ENCODE data around the gene TMEM44.
"Not testable (repeated sequence)": the region's sequence is repeated elsewhere in the genome, so short reads cannot be mapped to it uniquely, and the experiment has no call there.

The TMEM44 gene

DNA sequence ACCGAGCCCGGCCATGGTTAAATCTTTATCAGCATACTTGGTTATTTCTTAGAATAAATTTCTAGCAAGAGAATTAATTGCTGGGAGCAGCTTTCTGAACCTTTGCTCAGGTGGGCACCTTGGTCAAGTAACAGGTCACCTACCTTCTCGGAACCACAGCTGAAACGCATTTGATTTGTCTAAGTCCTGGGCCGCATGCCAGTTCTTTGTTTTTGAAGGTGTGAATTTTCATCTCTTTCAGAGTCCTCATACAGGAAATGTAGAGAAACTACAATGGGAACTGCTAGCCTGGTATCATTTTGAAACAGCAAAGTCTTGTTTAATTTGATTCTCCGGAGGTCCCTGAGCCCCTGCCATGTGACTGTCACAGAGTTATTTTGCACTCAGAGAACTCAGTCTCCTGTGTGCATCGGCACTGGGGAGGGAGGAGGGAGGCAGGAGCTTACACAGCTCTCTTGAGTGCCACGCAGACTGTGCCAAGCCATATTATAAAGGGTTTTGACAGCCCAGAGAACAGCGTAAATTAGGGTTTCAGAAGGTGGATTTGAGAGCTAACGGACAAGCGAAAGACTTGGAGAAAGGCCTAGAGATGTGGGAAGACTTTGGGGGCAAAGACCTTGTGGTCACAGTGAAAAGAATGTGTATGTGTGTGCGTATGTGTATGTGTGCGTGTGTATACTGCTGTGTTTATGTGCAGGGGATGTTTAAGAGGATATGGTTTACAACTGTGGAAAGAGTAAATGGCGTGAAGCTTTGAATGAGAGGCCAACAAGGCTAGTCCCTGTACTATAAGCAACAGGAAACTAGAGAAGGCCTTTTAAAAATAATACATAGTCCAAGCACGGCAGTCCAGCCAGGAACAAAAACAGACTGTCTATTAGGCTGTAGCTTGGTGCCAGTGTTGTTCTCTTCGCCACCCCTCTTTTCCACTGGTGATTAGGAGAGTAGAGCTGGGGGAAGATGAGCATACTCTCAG is 84.6 kb downstream of the TMEM44 start:
- TF ChIP-seq CREB5 (CRISPR knock-in tag; IDR thresholded peaks at IDR 0.05; ENCODE audit: low read depth): no peak
- TF ChIP-seq ISL1 (CRISPR knock-in tag; IDR thresholded peaks at IDR 0.05): no peak
- no peak for TF ChIP-seq PPARA (CRISPR knock-in tag; IDR thresholded peaks at IDR 0.05; ENCODE audit: borderline replicate concordance)
- no peak for TF ChIP-seq RARB (CRISPR knock-in tag; IDR thresholded peaks at IDR 0.05)
- TF ChIP-seq, protein P1, sequence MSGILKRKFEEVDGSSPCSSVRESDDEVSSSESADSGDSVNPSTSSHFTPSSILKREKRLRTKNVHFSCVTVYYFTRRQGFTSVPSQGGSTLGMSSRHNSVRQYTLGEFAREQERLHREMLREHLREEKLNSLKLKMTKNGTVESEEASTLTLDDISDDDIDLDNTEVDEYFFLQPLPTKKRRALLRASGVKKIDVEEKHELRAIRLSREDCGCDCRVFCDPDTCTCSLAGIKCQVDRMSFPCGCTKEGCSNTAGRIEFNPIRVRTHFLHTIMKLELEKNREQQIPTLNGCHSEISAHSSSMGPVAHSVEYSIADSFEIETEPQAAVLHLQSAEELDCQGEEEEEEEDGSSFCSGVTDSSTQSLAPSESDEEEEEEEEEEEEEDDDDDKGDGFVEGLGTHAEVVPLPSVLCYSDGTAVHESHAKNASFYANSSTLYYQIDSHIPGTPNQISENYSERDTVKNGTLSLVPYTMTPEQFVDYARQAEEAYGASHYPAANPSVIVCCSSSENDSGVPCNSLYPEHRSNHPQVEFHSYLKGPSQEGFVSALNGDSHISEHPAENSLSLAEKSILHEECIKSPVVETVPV (CRISPR knock-in tag; IDR thresholded peaks at IDR 0.05): no peak
- no peak for TF ChIP-seq BACH2 (CRISPR knock-in tag; IDR thresholded peaks at IDR 0.05; ENCODE audit: borderline replicate concordance)
- TF ChIP-seq TOX (CRISPR knock-in tag; IDR thresholded peaks at IDR 0.05; ENCODE audit: borderline replicate concordance): no peak
- TF ChIP-seq CSDC2 (CRISPR knock-in tag; IDR thresholded peaks at IDR 0.05): no peak

DNA sequence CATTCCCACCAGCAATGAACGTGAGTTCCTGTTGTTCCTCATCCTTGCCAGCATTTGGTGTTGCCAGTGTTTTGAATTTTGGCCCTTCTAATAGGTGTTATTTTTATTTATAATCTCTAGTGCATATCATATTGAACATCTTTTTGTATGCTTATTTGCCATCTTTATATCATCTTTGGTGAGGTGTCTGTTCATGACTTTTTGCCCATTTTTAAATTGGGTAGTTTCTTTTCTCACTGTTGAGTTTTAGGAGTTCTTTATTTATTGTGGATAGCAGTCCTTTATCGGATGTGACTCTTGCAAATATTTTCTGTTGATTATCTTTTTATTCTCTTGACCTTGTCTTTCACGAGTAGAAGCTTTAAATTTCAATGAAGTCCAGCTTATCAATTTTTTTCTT is 86.2 kb downstream of the TMEM44 start:
- TF ChIP-seq, protein P2, sequence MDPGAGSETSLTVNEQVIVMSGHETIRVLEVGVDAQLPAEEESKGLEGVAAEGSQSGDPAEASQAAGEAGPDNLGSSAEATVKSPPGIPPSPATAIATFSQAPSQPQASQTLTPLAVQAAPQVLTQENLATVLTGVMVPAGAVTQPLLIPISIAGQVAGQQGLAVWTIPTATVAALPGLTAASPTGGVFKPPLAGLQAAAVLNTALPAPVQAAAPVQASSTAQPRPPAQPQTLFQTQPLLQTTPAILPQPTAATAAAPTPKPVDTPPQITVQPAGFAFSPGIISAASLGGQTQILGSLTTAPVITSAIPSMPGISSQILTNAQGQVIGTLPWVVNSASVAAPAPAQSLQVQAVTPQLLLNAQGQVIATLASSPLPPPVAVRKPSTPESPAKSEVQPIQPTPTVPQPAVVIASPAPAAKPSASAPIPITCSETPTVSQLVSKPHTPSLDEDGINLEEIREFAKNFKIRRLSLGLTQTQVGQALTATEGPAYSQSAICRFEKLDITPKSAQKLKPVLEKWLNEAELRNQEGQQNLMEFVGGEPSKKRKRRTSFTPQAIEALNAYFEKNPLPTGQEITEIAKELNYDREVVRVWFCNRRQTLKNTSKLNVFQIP (CRISPR knock-in tag; IDR thresholded peaks at IDR 0.05; ENCODE audit: borderline replicate concordance, low read depth): no peak
- TF ChIP-seq ISL1 (CRISPR knock-in tag; IDR thresholded peaks at IDR 0.05): no peak
- no peak for TF ChIP-seq ARNTL (CRISPR knock-in tag; IDR thresholded peaks at IDR 0.05; ENCODE audit: borderline replicate concordance, low read depth)
- no peak for TF ChIP-seq ZFP3 (CRISPR knock-in tag; IDR thresholded peaks at IDR 0.05)
- TF ChIP-seq TCF4 (CRISPR knock-in tag; IDR thresholded peaks at IDR 0.05; ENCODE audit: borderline replicate concordance): no peak
- no peak for ATAC-seq

More for the DNA sequence above, 84.6 kb downstream of the TMEM44 start:
- no peak for ATAC-seq

- not testable (repeated sequence) for ATAC-seq
These were observed 87.7 kb downstream of the TMEM44 start for GRCh38 chr3:194545538-194545937.

DNA sequence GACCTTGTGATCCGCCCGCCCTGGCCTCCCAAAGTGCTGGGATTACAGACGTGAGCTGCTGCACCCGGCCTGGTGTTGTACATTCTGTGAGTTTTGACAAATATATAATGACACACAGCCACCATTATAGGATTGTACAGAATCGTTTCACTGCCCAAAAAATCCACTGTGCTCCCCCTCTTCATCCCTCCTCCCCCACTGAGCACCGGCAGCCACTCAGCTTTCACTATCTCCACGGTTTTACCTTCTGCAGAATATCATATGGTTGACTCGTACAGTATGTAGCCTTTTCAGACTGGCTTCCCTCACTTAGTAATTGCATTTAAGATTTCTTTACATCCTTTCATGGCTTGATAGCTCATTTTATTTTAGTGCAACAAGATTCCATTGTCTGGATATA is 89.7 kb downstream of the TMEM44 start:
- ATAC-seq: no peak
- TF ChIP-seq, protein P3, sequence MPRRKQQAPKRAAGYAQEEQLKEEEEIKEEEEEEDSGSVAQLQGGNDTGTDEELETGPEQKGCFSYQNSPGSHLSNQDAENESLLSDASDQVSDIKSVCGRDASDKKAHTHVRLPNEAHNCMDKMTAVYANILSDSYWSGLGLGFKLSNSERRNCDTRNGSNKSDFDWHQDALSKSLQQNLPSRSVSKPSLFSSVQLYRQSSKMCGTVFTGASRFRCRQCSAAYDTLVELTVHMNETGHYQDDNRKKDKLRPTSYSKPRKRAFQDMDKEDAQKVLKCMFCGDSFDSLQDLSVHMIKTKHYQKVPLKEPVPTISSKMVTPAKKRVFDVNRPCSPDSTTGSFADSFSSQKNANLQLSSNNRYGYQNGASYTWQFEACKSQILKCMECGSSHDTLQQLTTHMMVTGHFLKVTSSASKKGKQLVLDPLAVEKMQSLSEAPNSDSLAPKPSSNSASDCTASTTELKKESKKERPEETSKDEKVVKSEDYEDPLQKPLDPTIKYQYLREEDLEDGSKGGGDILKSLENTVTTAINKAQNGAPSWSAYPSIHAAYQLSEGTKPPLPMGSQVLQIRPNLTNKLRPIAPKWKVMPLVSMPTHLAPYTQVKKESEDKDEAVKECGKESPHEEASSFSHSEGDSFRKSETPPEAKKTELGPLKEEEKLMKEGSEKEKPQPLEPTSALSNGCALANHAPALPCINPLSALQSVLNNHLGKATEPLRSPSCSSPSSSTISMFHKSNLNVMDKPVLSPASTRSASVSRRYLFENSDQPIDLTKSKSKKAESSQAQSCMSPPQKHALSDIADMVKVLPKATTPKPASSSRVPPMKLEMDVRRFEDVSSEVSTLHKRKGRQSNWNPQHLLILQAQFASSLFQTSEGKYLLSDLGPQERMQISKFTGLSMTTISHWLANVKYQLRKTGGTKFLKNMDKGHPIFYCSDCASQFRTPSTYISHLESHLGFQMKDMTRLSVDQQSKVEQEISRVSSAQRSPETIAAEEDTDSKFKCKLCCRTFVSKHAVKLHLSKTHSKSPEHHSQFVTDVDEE (CRISPR knock-in tag; IDR thresholded peaks at IDR 0.05): no peak
- TF ChIP-seq ESRRG (CRISPR knock-in tag; IDR thresholded peaks at IDR 0.05) (no peak), GLIS3 (CRISPR knock-in tag; IDR thresholded peaks at IDR 0.05) (no peak), PPARA (CRISPR knock-in tag; IDR thresholded peaks at IDR 0.05; ENCODE audit: borderline replicate concordance) (no peak), OSR1 (CRISPR knock-in tag; IDR thresholded peaks at IDR 0.05) (no peak), ISL1 (CRISPR knock-in tag; IDR thresholded peaks at IDR 0.05) (no peak)

GRCh38 chr3:194541483-194541882 is 91.7 kb downstream of the TMEM44 start:
- TF ChIP-seq ARNTL (CRISPR knock-in tag; IDR thresholded peaks at IDR 0.05; ENCODE audit: borderline replicate concordance, low read depth) (no peak), CREB5 (CRISPR knock-in tag; IDR thresholded peaks at IDR 0.05; ENCODE audit: low read depth) (no peak), ESRRG (CRISPR knock-in tag; IDR thresholded peaks at IDR 0.05) (no peak), TOX (CRISPR knock-in tag; IDR thresholded peaks at IDR 0.05; ENCODE audit: borderline replicate concordance) (no peak), SNAI2 (CRISPR knock-in tag; IDR thresholded peaks at IDR 0.05) (no peak)
- TF ChIP-seq, protein P4, sequence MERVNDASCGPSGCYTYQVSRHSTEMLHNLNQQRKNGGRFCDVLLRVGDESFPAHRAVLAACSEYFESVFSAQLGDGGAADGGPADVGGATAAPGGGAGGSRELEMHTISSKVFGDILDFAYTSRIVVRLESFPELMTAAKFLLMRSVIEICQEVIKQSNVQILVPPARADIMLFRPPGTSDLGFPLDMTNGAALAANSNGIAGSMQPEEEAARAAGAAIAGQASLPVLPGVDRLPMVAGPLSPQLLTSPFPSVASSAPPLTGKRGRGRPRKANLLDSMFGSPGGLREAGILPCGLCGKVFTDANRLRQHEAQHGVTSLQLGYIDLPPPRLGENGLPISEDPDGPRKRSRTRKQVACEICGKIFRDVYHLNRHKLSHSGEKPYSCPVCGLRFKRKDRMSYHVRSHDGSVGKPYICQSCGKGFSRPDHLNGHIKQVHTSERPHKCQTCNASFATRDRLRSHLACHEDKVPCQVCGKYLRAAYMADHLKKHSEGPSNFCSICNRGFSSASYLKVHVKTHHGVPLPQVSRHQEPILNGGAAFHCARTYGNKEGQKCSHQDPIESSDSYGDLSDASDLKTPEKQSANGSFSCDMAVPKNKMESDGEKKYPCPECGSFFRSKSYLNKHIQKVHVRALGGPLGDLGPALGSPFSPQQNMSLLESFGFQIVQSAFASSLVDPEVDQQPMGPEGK (CRISPR knock-in tag; IDR thresholded peaks at IDR 0.05; ENCODE audit: borderline replicate concordance): no peak
- TF ChIP-seq, protein P2 (CRISPR knock-in tag; IDR thresholded peaks at IDR 0.05; ENCODE audit: borderline replicate concordance, low read depth): no peak
- ATAC-seq: no peak

Measured in SK-N-SH treated with all-trans-retinoic acid at 6 μM for 48 hours (cell line).